NCI-H128 (cell line): ENCODE measurements around the gene CEP43.

Experiments
- DNase-seq: peaks from one replicate; lab custom pipeline; 2025; ENCODE audit not compliant: unreplicated experiment; lab: John Stamatoyannopoulos, UW

The CEP43 gene

DNA sequence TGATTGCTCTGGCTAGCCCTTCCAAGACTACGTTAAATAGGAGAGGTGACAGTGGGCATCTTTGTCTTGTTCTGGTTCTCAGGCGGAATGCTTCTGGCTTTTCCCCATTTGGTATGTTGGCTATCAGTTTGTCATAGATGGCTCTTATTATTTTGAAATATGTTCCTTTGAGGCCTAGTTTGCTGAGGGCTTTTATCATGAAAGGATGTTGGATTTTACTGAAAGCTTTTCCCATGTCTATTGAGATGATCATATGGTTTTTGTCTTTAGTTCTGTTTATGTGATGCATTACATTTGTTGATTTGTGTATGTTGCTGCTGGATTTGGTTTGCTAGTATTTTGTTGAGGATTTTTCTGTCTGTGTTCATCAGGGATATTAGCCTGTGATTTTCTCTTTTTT lies 32.9 kb upstream of the CEP43 start:
- no peak for DNase-seq

DNA sequence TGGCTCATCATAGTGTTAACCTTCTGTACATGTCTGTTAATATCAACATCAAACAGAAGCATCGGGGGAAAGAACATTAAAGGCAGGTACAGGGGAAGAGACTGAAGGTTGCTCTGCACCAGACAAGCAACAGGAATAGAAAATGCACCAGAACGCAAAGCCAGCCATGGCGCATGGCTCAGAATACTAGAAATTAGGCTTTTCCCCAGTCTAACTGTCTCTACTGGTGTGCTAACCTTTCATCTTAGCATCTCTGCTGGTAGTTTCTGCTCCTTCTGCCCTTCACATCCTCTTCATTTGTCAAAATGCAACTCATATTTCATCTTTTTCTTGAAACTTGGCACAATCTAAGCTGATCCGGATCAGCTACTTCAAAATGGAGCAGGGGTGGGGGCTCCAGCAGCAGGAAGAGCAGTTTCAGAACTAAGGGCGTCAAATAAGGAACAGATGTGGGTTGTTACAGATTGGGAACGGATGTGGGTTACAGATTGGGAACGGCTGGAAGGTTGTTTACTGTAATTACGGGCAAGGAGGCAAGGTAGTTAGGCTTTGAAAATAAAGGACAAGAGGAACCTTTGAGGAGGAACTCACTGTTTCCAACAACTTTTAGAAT lies 29.7 kb upstream of the CEP43 start:
- DNase-seq = no peak

DNA sequence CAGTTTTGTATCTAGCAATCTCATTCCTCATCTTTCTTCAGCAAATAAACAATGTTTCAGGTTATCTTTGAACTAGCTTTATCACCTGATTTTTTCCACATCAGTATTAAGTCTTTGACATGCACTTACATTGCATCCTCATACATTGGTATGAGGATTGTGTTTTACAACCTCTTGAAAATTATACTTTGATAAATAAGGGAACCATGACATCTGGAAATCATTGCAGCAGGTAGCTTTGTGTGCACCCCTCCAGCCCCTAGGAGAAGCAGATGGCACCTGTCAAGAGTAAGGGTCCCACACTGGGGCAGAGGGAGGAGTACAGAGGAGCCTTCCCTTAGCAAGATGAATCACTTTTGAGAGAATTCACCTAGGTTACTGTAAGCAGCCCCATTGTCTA lies 29.1 kb upstream of the CEP43 start:
- DNase-seq = no peak

DNA sequence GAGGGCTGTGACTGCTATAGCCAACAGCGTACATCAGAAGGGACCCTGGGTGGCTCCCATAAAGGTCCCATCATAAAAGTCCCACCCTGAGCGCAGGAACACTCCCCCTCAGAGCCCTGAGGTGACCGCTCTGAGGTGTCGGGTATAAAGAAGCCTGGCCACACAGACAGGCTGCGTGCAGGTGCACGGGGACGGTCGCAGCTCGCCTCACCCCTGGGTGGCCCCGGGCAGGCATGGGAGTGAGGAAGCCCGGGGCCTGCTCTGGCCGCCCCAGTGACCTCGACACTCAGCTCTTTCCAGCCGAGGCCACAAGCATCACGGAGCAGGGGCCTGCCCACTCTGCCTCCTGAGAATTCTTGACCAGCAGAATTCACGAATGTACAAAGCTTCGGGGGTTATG lies 28.4 kb upstream of the CEP43 start:
- DNase-seq = no peak

DNA sequence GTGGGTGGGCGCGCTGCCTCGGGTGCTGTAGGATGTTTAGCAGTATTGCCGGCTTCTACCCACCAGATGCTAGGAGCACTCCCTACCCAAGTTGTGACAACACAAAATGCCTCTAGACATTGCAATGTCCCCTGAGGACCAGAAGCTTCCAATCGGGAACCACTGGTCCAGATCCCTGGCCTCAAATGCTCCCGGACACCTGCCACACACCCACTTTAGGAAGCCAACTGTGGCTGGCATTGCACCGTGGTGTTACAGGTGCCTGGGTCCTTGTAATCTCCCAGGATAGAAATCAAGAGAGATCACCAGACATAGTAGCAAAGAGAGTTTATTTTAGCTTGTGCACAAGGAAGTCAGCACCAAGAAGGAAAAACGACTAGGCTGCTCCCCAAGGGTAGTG lies 27.9 kb upstream of the CEP43 start:
- DNase-seq = no peak

DNA sequence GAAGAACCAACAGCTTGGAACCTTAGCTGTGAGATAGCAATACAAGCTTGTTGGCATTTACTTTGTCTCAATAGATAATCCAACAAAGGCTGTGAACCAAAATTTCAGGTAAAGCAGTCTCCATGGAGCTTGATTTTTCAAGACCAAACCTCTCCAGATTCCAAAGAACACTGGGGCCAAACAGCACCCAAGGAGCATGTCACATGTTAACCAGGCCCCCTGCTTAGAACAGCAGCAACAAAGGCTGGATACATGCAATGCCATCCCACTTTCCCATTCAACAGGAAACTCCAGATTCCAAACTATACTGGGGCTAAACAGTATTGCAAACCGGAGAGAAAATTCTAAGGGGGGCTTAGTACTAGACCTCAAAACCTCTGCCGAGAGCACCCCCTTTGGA lies 27.1 kb upstream of the CEP43 start:
- no peak for DNase-seq

DNA sequence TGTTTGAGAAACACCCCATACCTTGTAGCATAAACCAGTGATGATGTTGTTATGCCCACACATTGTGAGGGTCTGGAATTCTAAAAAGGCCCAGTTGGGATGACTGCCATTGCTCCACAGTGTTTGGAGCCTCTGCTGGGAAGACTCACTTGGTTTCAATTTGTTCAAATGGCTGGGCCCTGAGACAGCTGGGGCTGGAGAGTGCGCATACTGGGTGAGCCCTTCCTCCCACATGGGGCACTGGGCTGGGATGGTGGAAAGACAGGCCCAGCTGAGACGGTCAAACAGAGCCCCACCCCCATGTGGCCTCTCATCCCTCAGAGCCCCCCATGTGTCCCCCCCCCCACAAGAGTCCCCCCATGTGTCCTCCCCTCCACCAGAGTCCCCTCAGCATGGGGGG lies 22.6 kb upstream of the CEP43 start:
- no peak for DNase-seq

DNA sequence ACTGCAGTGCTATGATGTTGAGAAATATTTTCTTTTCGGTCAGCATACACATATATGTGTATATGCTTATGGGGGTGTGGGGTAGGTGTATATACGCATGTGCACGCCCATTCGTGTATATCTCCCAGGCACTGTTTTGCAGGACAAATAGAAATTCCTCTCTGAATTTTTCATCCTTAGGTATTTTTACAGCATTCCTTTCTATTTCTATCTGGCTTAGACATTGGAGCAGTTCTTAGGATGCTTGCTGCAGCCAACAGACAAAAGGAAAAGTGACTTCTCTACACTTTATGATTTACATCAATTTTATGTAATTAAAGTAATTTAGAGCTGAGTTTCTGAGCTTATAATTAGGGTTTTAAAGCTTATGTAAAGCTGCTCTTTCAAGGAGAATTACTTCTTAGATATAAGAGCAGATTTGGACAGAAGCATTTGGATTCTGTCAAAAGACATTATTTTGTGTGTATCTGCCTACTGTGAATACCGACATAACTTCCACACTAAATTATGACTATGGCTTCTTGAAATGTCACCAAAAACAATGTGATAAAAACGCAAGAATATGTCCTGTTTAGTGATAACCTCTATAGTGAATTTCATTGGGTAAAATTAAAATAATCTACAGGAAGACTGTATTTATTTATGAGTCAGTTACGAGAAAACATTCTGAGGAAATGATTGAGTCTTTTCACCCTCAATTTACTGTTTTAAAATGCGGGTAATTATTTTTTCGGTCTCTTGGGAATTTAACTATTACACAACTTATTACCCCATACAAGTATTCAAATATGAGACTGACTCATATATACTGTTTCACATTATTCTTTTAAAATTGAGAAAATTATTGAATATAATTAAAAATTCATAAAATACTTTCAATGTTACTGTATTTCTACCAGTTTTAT lies 21.3 kb upstream of the CEP43 start:
- DNase-seq = no peak

DNA sequence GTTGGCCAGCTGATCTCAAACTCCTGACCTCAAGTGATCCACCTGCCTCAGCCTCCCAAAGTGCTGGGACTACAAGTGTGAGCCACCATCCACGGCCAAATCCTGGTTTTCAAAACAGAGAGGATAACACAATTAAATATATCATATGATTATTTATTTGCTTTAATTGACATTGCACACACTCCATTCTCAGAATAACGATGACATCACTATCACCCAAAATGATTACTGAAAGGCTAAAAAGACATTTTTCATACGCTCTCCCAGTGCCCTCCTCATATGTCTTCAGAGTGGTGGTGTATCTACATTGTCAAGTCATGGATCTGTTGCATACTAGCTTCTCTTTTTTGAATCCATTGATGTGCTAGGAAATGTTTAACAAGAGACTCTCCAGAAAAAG lies 18.5 kb upstream of the CEP43 start:
- no peak for DNase-seq

DNA sequence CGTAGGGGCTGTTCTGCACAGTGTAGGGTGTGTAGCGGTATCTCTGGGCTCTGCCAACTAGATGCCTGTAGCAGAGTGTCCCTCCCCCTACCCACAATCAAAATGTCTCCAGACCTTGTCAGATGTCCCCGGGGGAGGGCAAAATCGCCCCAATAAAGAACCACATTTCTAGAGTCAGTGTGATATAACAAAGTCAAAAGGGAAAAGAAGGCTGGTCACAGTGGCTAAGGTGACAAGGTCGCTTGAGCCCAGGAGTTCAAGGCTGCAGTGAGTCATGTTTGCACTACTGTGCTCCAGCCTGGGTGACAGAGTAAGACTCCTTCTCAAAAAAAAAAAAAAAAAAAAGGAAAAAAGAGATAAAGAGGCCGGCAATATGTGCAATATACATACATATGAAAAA lies 11.7 kb upstream of the CEP43 start:
- no peak for DNase-seq

DNA sequence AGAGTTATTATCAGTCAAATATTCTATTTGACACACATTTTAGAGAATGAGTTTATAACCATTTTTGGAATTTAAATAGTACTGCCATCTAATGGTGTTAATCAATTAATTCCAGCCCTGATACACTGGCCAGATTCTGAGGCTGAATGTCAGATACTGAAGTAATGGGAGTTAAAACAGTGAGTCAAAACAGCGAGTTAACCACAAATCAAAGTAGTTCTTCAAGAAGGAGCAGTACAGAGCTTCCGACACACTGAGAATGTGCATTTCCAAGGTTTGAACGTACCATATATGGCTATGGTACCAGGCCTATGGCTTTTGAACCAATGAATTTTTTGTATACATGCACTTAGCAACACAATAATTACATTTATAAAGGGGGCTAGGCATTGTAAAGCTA lies 11.3 kb upstream of the CEP43 start:
- no peak for DNase-seq

DNA sequence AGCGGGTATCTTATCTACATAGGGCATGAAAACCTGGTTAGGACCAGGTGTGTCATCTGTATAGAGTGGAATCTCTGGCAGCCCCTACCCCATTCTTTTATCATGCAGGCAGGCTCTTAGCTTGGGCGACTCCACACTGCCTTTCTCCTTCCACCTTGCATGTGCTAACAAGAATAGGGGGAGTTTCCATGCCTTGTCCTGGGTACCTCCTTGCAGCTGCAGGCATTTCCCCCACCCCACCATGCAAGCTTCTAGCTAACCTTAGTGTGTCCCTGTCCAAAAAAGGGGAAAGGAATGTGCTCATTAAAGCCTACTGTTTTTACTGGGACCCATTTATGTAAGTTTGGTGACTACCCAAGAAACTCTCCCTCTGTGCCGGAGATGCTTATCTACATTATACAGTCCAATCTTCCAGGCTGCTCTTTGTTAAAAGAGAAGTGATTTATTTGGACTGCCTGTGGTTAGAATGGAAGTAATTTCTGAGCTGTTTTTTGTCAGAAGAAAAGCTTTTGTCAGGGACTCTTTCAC lies 10.5 kb upstream of the CEP43 start:
- no peak for DNase-seq

DNA sequence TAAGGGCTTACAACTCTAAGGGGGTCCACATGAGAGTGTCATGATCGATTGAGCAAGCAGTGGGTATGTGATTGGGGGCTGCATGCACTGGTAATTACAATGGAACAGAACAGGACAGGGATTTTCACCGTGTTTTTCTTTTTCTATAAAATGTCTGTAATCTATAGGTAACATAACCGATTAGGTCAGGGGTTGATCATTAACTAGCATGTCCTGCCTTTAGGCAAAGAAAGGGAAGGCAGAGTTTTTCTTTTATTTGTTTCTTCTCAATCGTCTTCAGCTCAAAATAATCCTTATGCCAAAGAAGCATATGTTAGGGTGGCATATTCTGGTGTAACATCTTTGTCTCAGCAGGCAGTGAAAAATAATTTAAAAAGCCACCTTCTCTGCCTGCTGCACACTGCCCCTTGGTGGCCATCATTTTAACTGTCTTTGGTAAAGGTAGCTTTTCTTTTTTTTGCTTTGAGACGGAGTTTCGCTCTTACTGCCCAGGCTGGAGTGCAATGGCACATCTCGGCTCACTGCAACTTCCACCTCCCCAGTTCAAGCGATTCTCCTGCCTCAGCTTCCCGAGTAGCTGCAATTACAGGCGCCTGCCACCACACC lies 9.7 kb upstream of the CEP43 start:
- DNase-seq = no peak

DNA sequence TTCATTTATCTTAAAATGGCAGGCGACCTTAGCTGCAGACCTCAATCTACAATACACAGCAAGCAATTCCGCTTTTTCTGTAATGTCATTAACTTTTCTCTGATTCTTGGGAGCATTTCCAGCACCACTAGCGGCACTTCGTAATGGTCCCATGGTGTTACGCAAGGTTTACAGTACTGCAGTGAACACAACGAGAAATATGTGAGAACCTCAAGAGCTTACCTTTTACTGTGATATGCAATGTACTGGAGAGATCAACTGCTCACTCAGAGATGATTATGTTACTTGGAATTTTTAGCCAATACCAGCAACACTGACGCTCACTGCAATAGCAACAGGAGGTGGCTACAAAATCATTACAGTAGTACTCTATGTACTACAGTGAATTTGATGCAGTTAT lies 2.8 kb upstream of the CEP43 start:
- DNase-seq = no peak

DNA sequence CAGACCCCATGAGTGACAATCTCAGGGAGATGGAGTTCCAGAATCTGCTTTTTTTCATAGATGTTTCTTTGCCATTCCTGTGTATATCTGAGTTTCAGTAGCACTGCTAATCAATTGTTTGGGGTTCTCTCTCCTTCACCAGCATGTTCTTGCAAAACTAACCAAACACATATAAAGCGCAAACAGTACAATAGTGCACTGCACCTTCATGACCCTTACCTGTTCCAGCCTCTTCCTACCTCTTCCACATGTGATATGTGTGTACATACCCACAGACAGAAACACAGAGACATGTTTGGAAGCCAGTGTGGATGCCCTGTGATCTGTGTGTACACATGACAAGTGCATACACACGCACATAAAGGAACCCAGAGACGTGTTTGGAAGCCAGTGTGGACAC lies 1.8 kb upstream of the CEP43 start:
- DNase-seq = no peak

DNA sequence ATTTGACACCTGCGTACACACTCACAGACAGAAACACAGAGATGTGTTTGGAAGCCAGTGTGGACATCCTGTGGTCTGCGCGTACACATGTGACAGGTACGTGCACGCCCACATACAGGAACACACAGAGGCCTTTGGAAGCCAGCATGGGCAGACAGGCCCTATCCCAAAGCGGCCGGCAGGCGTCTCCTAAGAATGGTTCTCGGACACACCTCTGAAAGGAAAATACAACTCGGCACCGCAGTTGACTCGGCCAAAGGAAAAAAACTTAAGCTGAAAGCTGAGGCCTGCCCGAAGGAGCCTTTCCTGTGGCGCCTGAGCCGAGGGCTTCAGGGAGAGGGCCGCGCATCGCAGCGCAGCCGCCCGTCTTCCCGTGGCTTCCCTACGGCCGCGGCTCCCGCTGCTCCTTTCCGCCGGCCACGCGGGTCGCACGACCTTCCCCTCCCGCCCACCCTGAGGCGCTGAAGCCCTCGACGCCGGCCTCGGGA lies 1.4 kb upstream of the CEP43 start:
- peak; percentile 12 for DNase-seq

DNA sequence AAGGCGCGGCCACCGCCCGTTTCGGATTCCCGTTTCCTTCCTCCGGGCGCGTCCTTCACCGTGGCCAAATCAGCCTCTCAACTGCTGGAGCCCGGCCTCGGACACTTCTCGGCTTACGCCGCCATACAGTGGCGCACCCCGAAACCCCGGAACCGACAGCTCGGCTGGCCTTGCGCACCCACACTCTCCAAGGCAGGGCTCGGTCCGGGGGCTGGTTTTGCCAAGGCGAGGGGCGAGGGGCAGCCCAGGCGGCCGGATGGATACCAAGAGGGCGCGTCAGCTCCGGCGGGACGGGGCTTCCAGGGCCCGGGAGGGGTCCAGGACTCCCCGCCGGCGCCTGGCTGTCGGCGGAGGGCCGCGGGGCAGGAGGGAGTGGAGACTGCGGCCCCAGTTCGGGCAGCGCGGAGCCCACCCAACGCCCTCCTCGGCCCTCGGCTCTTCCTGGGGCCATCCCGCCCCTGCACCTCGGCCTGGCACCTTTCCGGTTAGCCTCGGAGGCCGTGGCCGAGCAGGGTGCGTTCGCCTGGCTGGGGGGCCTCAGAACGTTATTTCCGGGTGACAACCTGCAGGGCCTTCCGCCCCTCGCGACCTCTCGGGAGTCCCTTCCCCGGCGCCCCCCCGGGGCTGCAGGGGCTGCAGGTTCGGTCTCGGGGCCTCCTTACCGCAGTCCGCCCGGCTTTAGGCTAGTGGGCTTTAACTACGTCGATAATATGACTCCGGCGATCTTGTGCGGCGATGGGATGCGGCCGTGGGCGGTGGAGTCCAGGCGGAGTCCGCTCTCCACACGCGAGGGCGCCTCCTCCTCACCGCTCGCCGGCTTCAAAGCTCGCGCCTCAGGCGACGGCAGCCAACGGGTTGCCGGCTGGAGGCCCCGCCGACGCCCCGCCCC lies 697 bp upstream of the CEP43 start:
- no peak for DNase-seq

DNA sequence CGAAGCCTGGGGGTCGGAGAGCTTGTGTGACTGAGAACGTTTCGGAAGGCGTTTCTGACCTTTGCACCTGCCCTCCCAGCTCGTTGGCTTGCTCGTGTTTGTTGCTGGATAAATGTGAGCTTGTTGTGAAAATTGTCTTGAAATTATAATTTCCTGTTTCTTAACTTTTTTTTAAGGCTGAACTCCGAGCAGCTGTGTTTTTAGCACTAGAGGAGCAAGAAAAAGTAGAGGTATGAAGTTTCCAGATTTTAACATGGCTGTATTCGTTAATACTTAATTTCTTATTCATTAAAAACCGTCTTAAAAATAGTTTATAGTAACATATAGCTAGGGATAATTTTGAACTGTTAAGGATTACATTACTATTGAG lies 672 bp downstream of the CEP43 start:
- no peak for DNase-seq

DNA sequence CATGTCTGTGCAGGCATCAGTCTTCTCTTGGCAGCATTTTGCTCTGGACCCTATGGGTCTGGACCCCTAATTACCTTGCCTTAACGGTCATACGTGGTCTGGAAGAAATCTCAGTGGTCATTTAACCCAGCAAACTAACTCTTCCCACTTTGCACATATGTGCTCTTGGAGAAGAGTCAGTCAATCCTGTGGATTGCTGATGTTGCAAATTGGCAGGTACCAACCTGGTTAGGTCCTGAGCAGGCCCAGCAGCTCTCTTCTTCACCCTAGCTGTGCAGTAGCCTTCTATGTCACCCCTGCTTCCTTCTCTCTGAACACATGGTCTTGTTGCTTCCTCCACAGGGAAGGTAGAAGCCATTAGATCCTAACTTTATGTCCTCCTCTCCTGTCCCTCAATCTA lies 1.6 kb downstream of the CEP43 start:
- DNase-seq = no peak

DNA sequence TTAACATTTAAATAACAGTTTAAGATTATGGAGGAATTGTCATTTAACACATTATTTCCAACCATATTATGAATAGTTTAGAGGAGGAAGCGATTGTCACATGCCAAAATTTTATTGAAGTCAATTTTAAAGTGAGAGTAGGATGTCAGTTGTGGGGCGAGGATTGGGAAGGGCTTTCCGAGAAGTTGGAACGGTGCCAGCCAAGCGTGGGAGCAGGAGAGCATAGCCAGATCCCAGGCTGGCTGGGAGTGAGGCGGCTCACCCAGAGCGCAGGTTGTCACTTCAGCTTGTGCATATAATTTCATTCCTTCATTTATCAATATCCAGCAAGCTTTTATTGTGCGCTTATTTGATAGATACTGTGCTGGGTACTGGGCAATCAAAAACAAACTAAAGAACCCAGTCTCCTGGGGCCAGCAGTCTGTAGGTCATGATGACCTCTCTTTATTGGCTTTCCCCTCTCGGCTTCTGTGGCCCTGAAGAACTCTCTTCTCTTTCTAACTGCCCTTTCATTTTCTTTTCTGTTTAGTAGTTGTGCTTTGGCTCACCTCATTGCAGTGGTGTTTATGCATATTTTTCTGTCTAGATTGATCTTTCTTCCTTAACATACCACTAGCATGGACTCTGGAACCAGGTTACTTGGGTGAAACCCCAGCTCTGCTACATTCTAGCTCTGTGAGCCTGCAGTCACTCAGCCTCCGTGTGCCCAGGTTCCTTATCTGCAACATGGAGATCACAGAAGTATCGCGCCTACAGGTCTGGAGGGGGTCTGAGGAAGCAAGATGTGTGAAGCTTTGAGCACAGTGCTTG lies 6.4 kb downstream of the CEP43 start:
- no peak for DNase-seq
